Measurements from ENCODE around the gene FOXO3B.
"Not testable (repeated sequence)": the region's sequence is repeated elsewhere in the genome, so short reads cannot be mapped to it uniquely, and the experiment has no call there.

Gene FOXO3B

DNA sequence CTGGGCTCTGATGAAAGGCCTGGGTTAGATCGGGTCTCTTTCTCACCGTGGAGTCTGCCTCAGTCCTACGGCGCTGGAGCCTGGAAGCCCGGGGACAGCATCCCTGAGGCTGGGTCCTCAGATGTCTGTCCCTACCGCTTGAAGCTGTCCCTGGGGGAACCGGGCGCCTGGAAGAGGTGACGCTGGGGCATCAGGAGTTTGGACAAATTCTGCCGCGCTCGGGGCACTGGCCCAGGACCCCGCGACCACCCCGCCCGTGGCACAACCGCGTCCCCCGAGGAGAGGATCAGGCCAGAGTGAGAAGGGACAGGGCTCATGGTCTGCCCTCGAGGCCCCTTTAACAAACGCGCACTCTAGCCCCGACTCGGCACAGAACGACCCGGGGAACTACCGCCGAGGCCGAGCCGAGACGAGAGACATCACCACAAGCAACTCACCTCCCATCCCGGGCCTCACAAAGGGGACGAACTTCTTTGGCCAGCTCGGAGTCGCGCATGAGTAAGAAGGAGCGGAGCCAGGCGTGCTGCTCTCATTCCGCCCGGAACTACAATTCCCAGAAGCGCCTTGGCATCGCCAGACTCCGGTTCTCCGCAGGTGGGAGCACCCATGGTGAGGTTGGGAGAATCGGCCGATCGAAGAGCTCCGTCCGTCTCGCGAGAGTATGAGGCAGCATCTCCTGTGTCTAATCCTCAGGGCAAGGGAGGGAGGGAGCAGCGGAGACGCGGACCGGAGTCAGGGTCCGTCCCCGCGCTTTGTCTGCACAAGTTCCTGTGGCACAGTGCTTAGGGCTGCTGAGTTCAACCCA is at the start of gene FOXO3B:
Gene FOXO3B, minus strand, starts transcription at position 548 of the 805 bp plus-strand sequence. CDS start 663 bp downstream, outside the sequence.
- DNase-seq: peak; percentile 67 to 68

DNA sequence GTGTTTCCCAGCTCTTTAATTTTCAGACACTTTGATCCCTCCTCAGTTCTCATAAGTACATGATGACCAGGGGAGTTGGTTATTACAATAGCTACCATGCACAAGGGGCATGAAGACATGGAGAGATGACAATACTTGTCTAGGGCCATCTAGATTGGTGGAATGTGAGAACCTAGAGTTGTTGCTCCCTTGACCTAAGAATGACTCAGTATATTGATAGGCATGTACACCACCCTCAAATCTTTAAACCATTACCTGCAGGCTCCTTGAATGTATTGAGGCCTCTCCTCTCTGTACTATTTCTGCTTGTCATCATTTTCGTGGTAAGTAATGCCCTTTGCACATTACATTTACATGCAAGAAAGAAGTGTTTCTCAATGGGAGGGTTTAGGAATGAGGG is 41.4 kb upstream of the FOXO3B start:
- DNase-seq: not testable (repeated sequence)

GRCh38 chr17:18722612-18723011 is 40.5 kb upstream of the FOXO3B start:
- DNase-seq: not testable (repeated sequence)

- DNase-seq: not testable (repeated sequence)
Observed at GRCh38 chr17:18721775-18722547, 39.8 kb upstream of the FOXO3B start.

DNA sequence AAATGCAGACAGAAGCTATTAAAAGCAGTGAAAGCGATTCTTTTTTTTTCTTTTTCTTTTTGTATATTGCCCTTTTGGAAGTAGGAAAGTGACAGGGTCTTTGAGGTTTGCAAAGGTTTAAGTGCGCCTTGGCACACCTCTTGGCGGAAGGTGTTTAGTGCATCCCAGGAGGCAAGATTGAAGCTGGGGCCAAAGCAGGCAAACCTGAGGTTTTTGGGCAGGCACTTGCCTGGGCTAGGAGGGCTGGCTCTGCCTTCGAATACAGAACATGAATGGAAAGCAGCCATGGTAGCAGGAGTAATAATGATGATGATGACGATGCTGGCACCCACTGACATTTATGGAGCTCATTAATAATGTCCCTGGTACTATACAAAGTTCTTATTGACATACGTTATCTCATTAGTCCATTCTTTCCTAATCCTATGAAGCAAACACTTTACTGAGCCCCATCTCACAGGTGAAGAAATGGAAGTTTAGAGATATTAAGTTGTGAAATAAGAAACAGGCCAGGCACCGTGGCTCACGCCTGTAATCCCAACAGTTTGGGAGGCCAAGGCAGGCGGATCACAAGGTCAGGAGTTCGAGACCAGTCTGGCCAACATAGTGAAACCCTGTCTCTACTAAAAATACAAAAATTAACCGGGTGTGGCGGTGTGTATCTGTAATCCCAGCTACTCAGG is 37.5 kb upstream of the FOXO3B start:
- not testable (repeated sequence) for DNase-seq

DNA sequence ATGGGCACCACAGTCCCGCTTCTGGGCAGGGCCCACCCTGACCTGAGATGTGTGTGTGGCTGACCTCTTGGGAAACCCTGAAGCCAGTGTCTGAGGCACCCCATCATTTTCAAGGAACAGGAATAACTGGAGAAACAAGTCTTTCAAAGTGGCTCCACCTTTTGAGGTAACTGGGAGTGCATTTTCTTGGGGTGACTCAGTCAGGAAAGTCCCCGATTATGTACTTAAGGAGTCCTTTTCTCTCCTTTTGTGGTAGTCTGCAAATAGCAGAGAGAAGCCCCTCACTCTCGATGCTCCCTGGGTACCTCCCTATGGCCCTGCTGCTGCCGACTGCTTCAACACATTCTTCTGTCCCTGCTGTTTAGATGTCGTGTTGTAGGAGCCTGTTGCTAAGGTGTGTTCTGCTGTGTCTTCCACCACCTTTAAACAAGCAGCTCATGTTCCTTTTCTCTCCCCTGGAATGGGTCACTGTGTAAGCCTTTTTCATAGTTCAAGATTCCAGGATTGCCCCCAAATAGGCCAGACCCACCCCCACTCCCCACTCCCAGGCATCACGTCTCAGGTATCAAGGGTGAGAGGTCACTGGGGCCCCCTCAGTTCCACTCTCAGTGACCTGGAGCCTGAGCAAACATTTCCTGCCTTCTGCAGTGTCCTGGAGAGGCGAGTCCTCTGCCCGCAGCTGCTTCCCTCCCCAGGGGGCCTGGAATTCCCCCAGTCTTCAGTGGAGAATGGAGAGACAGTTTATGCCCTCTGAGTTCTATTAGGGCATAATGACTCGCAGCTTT is 36.7 kb upstream of the FOXO3B start:
- not testable (repeated sequence) for DNase-seq

- peak; percentile 17 to 71 for DNase-seq
Observed at GRCh38 chr17:18712354-18712999, 30.4 kb upstream of the FOXO3B start.

GRCh38 chr17:18708215-18708614 is 26.1 kb upstream of the FOXO3B start:
- DNase-seq: not testable (repeated sequence)

DNA sequence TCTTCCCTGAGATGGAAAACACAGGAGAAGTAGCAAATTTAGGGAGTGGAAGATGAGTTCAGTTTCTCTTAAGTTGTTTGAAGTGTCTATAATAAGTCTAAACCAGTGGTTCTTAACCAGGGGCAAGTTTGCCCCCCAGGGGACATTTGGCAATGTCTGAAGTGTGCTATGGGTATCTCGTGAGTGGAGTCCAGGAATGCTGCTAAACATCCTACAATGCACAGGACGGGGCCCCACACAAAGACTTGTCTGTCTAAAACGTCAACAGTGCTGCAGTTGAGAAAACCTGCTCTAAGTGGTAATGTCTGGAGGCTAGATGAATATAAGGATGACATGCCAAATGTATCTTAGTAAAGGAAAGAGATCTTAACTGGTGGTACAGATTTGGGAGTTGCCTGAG is 23.8 kb upstream of the FOXO3B start:
- DNase-seq: not testable (repeated sequence)

DNA sequence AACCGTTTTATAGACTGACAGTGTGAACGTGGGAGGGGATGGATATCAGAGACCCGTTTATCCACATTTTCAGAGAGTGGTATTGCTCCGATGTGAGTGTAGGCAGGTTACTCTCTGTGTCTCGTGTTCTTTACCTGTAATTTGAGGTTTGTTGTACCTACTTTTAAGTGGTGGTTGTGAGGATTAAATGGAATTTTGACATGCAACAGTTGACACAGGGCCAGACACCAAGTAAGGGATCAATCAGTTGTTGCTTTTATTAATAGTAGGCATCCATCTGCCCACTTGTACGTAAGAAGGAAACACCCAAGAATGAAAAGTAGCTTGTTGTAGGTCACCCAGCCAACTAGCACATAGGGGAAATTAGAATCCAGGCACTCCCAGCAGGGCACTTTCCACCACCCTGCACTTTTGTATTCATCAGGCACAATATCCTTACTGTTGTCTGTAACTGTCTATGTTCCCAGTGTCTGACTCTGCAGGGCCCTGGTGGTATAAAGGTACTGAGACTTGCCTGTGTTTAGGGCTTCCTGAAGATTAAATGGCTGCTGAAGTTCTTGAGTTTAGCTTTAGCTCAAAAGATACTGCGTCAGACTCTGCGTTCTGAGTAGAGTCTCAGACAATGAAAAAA is 16.5 kb upstream of the FOXO3B start:
- not testable (repeated sequence) for DNase-seq

GRCh38 chr17:18695143-18695542 is 13.0 kb upstream of the FOXO3B start:
- not testable (repeated sequence) for DNase-seq

- not testable (repeated sequence) for DNase-seq
Observed at GRCh38 chr17:18682668-18683067, 554 bp upstream of the FOXO3B start.

DNA sequence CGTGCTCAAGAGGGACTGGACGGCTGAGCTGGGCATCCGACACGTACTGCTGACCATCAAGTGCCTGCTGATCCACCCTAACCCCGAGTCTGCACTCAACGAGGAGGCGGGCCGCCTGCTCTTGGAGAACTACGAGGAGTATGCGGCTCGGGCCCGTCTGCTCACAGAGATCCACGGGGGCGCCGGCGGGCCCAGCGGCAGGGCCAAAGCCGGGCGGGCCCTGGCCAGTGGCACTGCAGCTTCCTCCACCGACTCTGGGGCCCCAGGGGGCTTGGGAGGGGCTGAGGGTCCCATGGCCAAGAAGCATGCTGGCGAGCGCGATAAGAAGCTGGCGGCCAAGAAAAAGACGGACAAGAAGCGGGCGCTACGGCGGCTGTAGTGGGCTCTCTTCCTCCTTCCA is 4.7 kb downstream of the FOXO3B start:
- not testable (repeated sequence) for DNase-seq

GRCh38 chr17:18676928-18677327 is 5.2 kb downstream of the FOXO3B start:
- not testable (repeated sequence) for DNase-seq

DNA sequence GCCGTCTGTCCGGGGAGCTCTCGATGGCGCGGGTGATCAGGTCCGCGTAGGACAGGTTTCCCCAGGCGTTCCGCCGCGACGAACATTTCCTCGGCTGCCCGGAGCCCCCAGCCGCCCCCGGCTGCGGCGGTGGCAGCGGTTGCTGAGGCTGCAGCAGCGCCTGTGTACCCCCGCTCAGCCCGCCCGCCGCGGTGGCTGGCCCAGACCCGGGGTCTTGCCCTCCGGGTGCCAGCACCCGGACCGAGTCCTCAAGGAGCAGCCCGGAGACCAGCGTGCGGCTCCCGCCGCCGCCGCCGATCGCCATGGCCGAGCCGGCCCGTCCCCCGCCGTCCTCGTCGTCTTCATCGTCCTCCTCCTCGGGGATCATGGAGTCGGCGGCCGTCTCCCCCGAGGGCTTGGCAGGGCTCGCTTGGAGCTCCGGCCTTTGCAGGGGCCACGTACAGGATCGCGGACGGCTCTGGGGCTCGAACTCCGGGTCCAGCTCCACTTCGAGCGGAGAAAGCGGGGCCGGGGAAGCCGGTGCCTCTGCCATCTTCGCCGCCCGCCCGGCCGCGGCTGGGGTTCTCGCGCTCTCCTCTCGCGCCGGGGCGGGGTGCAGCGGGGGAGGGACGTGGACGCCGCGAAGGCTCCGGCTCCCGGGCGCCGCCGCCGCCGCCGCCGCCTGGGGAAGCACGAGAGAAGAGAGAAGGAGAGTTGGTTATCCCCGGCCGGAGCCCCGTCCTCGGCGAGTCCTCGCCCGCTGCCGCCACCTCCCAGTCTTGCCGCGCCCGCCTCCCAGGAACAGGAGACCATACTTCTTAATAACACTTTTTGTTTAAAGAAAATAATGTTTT is 9.5 kb downstream of the FOXO3B start:
- not testable (repeated sequence) for DNase-seq

DNA sequence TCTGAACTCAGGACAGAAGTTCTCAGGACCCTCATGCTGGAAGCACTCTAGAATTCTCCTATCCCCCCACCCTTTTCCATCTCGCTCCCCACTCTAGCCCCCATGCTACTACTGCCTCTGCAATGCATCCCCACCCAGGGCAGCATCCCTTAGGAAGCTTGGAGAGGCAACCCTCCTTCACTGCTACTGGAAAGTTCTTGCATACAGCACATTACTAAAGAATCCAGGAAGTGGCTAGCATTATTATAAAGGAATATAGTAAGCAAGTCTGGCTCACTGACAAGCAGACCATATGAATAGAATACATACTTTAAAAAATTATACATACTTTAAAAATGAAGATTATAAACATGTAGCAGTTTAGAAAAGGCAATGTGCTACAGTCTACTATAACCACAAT is 13.5 kb downstream of the FOXO3B start:
- DNase-seq: not testable (repeated sequence)

GRCh38 chr17:18667535-18667934 is 14.6 kb downstream of the FOXO3B start:
- DNase-seq: not testable (repeated sequence)

DNA sequence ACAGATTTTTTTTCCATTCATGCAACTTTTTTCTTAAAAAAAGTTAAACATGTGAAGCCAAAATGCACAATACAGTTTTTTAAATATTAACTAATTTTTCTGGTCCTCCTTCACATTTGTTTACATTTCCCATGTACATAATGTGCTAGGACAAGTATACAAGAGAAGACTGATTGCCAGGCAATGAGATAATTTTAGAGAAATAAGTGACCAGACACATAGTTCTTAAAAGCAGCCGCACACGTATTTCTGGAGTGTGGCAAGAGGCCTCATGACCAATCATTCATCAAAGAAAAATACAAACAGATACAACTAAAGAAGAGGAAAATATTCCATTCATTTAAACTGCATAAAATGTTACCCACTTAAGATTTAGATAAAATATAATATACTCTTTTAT is 15.8 kb downstream of the FOXO3B start:
- DNase-seq: not testable (repeated sequence)

- not testable (repeated sequence) for DNase-seq
Observed at GRCh38 chr17:18661924-18662624, 20.0 kb downstream of the FOXO3B start.

GRCh38 chr17:18650094-18650493 is 32.0 kb downstream of the FOXO3B start:
- DNase-seq: not testable (repeated sequence)
